Kidney (tissue), 14 donors: Measurements from ENCODE around the gene SIX6. TPM values are rescaled to one million over a fixed set of nuclear protein-coding genes. Genes with fewer than 3 reads are reported as not detected.
A peak's percentile ranks its signal among the peaks of the same experiment; 100 is the strongest.

Source experiments
- DNase-seq, 5 donors: peaks; one replicate each; pipeline ENCODE4 v3.0.0-alpha.2; 2013 to 2020
- FAIRE-seq: peaks from 2 replicates; lab custom pipeline; 2012; peaks lifted over from hg19 to GRCh38; lab: Jason Lieb, UNC
- H3K27ac ChIP-seq, 2 donors: one replicate each; pipeline ENCODE4 v1.7.0; 2013; ENCODE audit warnings: low read depth in 2 of 2, low read length in 2 of 2, inconsistent platforms in 1 of 2
- H3K27me3 ChIP-seq: one replicate; pipeline ENCODE4 v1.7.1; 2013; ENCODE audit warnings: low read length, inconsistent platforms; ENCODE audit not compliant: control insufficient read depth, insufficient read depth
- H3K36me3 ChIP-seq, 3 donors: one replicate each; pipeline versions ENCODE4 v1.7.0 to v1.7.1; 2013; ENCODE audit warnings: low read length in 3 of 3, control low read depth in 1 of 3, inconsistent platforms in 1 of 3; ENCODE audit not compliant: insufficient read depth in 3 of 3, control insufficient read depth in 2 of 3
- H3K4me1 ChIP-seq, 3 donors: one replicate each; pipeline versions ENCODE4 v1.7.0 to v1.7.1; 2013; ENCODE audit warnings: low read length in 3 of 3, inconsistent platforms in 1 of 3, low read depth in 1 of 3; ENCODE audit not compliant: control insufficient read depth in 2 of 3, insufficient read depth in 2 of 3
- H3K4me3 ChIP-seq, 3 donors: one replicate each; pipeline versions ENCODE4 v1.7.0 to v1.8.1; 2013; ENCODE audit warnings: low read length in 3 of 3, control low read depth in 1 of 3, inconsistent platforms in 1 of 3
- H3K9ac ChIP-seq, 3 donors: one replicate each; pipeline versions ENCODE4 v1.7.0 to v1.7.1; 2013; ENCODE audit warnings: low read length in 3 of 3, control low read depth in 1 of 3, inconsistent platforms in 1 of 3
- H3K9me3 ChIP-seq, 3 donors: one replicate each; pipeline versions ENCODE4 v1.7.0 to v1.7.1; 2013; ENCODE audit warnings: low read length in 3 of 3, control low read depth in 1 of 3, inconsistent platforms in 1 of 3; ENCODE audit not compliant: control insufficient read depth in 2 of 3, insufficient read depth in 1 of 3
- intact Hi-C: fragments of 100-400 bp; cut with DNase I; formaldehyde crosslinking; loops from one replicate; pipeline ENCODE4 v1.11.1; 2022
- polyA plus RNA-seq: library from polyadenylated mRNA; stranded (reverse); fragments of 350-450 nt; fragmentation: Illumina TruSeq; extraction: RNeasy Lipid Tissue Mini Kit (QIAGEN cat#74804); gene quantifications from one replicate; pipeline ENCODE4 v1.2.3, GENCODE V29; 2014; ENCODE audit warnings: low read depth, low replicate concordance; ENCODE audit not compliant: insufficient read depth
- total RNA-seq: library from RNA; stranded (reverse); fragmentation: NEBNext Ultra II Directional; extraction: Animal tissue kit (Norgen Biotek cat#: 25700); gene quantifications from one replicate; pipeline ENCODE4 v1.2.1, GENCODE V29; 2021
- TF ChIP-seq, protein P1 (sequence below): IDR thresholded peaks from 3 replicates; pipeline ENCODE4 v1.5.1; 2012; ENCODE audit warnings: mild to moderate bottlenecking, moderate library complexity, borderline replicate concordance; ENCODE audit not compliant: insufficient read depth; ENCODE audit errors: extremely low read depth
- donor health status: control.
- donor health status: control.
- donor health status: control.
- donor health status: control.
- donor health status: control.
- donor health status: DM: yes; HTN: yes; CAD: no.
- donor health status: Normal renal cell carcinoma (clear cell type).

Gene SIX6
- total and polyA plus RNA-seq, 2 donors from 2014 or later = not detected

DNA sequence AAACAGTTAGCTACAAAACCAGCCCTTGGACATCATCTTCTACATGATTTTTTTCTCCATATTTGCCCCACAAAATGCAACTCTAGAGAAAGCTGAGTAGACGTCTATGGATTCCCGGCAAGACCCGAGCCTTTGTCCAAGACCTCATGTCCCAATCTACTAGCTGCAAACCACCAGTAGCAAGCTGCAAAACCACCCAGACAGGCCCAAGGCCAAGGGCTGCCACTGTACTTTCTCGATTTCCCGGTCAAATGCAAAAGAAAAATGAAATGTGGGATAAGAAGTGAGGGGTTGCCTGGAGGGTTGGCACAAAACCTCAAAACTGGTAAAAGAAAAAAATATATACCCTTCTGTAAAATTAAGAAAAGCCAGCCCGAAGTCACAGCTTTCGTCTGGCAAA, 2.9 kb upstream of the SIX6 start:
- DNase-seq (peak in 1 of 5 donors; percentile 21), FAIRE-seq (no peak)
- Histone ChIP-seq H3K27ac (no peak overlapping the region), H3K4me1 (peaks cover 0 to 2% (median 0%) of the 10 kb centered on the region in 3 donors), H3K9me3 (no peaks in the 10 kb centered on the region), H3K9ac (no peak overlapping the region), H3K27me3 (peaks cover 70% of the 10 kb centered on the region), H3K36me3 (no peaks in the 10 kb centered on the region), H3K4me3 (no peak overlapping the region)
- intact Hi-C loops = no loop called here
- TF ChIP-seq, protein P1, sequence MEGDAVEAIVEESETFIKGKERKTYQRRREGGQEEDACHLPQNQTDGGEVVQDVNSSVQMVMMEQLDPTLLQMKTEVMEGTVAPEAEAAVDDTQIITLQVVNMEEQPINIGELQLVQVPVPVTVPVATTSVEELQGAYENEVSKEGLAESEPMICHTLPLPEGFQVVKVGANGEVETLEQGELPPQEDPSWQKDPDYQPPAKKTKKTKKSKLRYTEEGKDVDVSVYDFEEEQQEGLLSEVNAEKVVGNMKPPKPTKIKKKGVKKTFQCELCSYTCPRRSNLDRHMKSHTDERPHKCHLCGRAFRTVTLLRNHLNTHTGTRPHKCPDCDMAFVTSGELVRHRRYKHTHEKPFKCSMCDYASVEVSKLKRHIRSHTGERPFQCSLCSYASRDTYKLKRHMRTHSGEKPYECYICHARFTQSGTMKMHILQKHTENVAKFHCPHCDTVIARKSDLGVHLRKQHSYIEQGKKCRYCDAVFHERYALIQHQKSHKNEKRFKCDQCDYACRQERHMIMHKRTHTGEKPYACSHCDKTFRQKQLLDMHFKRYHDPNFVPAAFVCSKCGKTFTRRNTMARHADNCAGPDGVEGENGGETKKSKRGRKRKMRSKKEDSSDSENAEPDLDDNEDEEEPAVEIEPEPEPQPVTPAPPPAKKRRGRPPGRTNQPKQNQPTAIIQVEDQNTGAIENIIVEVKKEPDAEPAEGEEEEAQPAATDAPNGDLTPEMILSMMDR = no peak

DNA sequence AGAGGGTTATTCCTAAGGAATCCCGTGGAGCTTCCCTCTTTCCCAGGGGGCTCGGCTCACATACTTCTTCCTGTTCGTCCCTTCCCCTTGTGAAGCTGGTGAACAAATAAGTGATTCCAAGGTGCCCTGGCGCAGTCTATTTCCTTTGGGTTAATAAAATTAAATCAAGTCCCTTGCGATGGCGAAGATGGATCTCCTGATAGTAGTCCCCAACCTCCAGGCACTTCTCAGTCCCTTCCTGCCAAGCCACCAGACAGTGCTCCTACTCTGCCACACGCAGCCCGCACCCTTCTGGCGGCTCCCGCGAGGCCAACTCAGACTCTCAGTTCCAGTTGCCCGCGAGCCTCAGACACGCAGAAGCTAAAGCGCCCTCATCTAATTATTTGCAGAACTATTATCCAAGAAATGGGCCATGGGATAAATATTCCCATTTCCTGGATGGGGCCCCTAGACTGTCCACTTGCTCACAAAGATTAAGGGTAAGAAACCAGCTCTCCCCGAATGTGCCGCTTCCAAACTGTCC, 2.4 kb upstream of the SIX6 start:
- intact Hi-C loops = no loop called here
- DNase-seq (peak in 1 of 5 donors; percentile 15), FAIRE-seq (no peak)
- Histone ChIP-seq H3K4me1 (peaks cover 0 to 2% (median 0%) of the 10 kb centered on the region in 3 donors), H3K36me3 (no peaks in the 10 kb centered on the region), H3K4me3 (no peak overlapping the region), H3K9ac (no peak overlapping the region), H3K9me3 (no peaks in the 10 kb centered on the region), H3K27ac (no peak overlapping the region), H3K27me3 (peaks cover 69% of the 10 kb centered on the region)
- TF ChIP-seq, protein P1 = no peak

DNA sequence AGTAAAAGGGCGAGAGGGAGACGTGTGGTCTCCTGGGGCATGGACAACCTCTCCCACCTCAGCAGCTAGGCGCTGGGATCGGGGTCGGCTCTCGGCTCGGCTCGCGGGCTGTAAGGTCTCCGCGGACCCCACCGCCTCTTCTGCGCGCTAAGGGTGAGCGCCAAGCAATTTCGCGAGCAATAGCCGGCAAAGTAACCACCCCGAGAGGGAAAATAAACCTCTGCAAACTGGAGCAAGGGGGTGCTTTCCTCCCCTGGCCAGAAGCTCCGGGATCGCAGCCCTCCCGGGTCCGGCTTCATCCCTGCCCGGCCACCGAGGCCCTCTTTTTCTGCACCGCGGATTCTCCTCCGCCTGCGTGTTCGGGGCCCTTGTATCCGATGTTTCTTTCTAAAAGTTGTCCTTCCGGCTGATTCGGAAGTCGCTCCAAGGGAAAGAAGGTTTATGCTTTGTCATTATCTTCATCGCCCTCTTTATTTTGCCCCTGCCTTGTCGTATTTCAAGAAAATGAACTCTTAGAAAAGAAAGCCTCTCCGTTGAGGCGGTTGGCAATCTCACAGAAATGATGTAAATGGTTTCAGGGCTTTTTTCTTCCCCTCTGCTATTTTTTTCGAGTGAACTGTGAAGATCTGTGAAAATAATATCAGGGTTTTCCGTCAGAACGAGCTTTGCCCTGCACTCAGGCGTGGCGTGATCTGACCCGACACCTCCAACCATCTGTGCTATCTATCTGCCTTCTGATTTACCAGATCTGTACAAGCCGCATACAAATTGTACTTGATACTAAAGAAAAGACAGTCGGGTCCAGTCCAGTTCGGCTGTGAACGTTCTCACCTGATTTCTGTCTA, 1.7 kb upstream of the SIX6 start:
- H3K4me1 ChIP-seq = peaks cover 0 to 2% (median 0%) of the 10 kb centered on the region in 3 donors
- no peaks in the 10 kb centered on the region for H3K36me3 ChIP-seq
- no peak for FAIRE-seq
- H3K9me3 ChIP-seq = no peaks in the 10 kb centered on the region
- no peak overlapping the region for H3K9ac ChIP-seq
- intact Hi-C loops = no loop called here
- DNase-seq = no peak
- H3K27ac ChIP-seq = no peak overlapping the region
- H3K4me3 ChIP-seq = no peak overlapping the region
- H3K27me3 ChIP-seq = peaks cover 76% of the 10 kb centered on the region
- TF ChIP-seq, protein P1 = no peak
